Measurements from ENCODE around the gene ALX4. TPM values are rescaled to one million over a fixed set of nuclear protein-coding genes. Genes with fewer than 3 reads are reported as not detected.

Gene ALX4
- total and polyA plus RNA-seq, 9 of the 15 experiments (the other 6 are each of a cell fraction or from before 2014, with no cell fraction given) = 0.07 to 1.2 (median 0.33) TPM

- TF ChIP-seq, protein P1, sequence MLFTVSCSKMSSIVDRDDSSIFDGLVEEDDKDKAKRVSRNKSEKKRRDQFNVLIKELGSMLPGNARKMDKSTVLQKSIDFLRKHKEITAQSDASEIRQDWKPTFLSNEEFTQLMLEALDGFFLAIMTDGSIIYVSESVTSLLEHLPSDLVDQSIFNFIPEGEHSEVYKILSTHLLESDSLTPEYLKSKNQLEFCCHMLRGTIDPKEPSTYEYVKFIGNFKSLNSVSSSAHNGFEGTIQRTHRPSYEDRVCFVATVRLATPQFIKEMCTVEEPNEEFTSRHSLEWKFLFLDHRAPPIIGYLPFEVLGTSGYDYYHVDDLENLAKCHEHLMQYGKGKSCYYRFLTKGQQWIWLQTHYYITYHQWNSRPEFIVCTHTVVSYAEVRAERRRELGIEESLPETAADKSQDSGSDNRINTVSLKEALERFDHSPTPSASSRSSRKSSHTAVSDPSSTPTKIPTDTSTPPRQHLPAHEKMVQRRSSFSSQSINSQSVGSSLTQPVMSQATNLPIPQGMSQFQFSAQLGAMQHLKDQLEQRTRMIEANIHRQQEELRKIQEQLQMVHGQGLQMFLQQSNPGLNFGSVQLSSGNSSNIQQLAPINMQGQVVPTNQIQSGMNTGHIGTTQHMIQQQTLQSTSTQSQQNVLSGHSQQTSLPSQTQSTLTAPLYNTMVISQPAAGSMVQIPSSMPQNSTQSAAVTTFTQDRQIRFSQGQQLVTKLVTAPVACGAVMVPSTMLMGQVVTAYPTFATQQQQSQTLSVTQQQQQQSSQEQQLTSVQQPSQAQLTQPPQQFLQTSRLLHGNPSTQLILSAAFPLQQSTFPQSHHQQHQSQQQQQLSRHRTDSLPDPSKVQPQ (CRISPR knock-in tag; IDR thresholded peaks at IDR 0.05; ENCODE audit: borderline replicate concordance) = no peak
- TF ChIP-seq ZNF408 (CRISPR knock-in tag; IDR thresholded peaks at IDR 0.05; ENCODE audit: low read depth) (no peak), DACH1 (IDR thresholded peaks at IDR 0.05; ENCODE audit: partially characterized antibody) (no peak), TEAD2 (tag; IDR thresholded peaks at IDR 0.05) (no peak), ZBTB7A (IDR thresholded peaks at IDR 0.05; ENCODE audit: borderline replicate concordance, control insufficient read depth, low read depth, low read length) (no peak), SMARCB1 (IDR thresholded peaks at IDR 0.05; ENCODE audit: insufficient read length, low read depth) (no peak), ZFPM2 (CRISPR knock-in tag; IDR thresholded peaks at IDR 0.05) (no peak), ELF2 (CRISPR knock-in tag; IDR thresholded peaks at IDR 0.05) (no peak), ATF7 (IDR thresholded peaks at IDR 0.05) (no peak)
- TF ChIP-seq, protein P2, sequence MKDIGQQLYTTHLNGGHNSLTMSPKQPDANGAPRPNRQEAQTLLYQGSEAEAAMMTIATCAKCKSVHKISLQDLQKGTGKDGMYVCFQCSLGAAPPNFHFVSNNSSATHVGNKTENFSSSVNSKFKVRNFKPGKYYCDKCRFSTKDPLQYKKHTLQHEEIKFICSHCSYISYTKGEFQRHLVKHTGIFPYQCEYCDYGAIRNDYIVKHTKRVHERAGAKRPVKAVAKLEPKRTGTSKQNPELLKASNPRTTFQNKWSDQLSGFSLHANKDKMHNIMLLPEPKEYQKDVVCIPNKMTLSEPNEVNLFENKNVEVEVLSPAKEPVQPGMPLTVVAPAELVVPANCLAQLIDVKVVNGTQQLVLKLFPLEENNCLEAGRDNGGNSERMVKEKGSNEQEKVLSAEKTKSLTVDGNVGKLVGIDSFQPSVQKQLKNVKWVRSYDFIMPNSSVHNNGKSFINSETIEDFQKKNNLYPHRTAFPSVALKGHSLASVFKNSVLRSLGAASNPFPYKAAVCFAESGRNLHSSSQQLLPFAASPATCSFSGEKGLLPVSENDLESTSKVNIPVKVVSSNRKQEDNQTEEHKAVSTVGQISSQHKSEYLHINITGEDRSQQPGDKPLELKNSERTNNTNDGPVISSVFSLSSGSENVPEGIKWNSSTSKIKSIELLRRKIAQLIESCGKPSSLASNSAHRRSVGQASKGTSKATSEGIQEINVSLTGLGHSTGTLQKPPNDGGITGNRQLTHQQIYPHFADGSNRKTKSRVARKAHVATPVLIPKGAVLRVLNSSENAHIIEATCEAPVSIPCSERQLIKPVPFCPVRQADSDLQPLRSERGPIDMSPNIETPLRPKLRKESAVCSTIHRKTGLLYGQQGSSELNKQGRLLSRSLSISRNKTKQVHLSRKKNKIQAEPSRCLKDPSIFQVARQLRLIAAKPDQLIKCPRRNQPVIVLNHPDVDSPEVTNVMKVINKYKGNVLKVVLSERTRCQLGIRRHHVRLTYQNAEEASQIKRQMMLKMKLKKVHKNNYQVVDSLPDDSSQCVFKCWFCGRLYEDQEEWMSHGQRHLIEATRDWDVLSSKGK (CRISPR knock-in tag; IDR thresholded peaks at IDR 0.05) = no peak
Observed at GRCh38 chr11:44263738-44264437, 46.1 kb downstream of the ALX4 start (continued).
